Measurements from ENCODE around the gene HEG1. TPM values are rescaled to one million over a fixed set of nuclear protein-coding genes. Genes with fewer than 3 reads are reported as not detected.

The HEG1 gene
- total and polyA plus RNA-seq, 2 of the 13 experiments (the other 11 are each of a cell fraction or from before 2014, with no cell fraction given), result 10.7 to 18.2 TPM

- TF ChIP-seq ZNF558 (CRISPR knock-in tag; IDR thresholded peaks at IDR 0.05; ENCODE audit: borderline replicate concordance) (no peak), BORCS8-MEF2B (CRISPR knock-in tag; IDR thresholded peaks at IDR 0.05) (no peak), HNRNPK (IDR thresholded peaks at IDR 0.05; ENCODE audit: low read depth, low read length, poor library complexity, severe bottlenecking) (no peak), RFXANK (CRISPR knock-in tag; IDR thresholded peaks at IDR 0.05) (0 out of 2 replicates have a peak, but pooled peaks have one; percentile 39), BCL6 (CRISPR knock-in tag; IDR thresholded peaks at IDR 0.05) (peak; percentile 98), SIN3B (IDR thresholded peaks at IDR 0.05; ENCODE audit: low read length) (no peak), TFDP1 (CRISPR knock-in tag; IDR thresholded peaks at IDR 0.05; ENCODE audit: borderline replicate concordance) (peak; percentile 42; the same call in 1 of the 2 replicates), SMAD9 (CRISPR knock-in tag; IDR thresholded peaks at IDR 0.05) (no peak), KIAA2018 (CRISPR knock-in tag; IDR thresholded peaks at IDR 0.05; ENCODE audit: borderline replicate concordance) (no peak), ZNF614 (CRISPR knock-in tag; IDR thresholded peaks at IDR 0.05; ENCODE audit: borderline replicate concordance) (peak; percentile 72), MTA1 (CRISPR knock-in tag; IDR thresholded peaks at IDR 0.05; ENCODE audit: borderline replicate concordance) (0 out of 2 replicates have a peak, but pooled peaks have one; percentile 40), PRPF4 (IDR thresholded peaks at IDR 0.05; ENCODE audit: low read depth, low read length, poor library complexity, severe bottlenecking) (no peak), NR3C1 (CRISPR knock-in tag; IDR thresholded peaks at IDR 0.05) (no peak), NFATC3 (CRISPR knock-in tag; IDR thresholded peaks at IDR 0.05) (0 out of 2 replicates have a peak, but pooled peaks have one; percentile 25), PAX8 (CRISPR knock-in tag; IDR thresholded peaks at IDR 0.05; ENCODE audit: borderline replicate concordance) (no peak), ZNF274 (CRISPR knock-in tag; IDR thresholded peaks at IDR 0.05) (no peak), AGO2 (optimal IDR thresholded peaks at IDR 0.05; ENCODE audit: low read depth, low read length) (no peak), PITX1 (CRISPR knock-in tag; IDR thresholded peaks at IDR 0.05) (peak; percentile 99), POLR2AphosphoS5 (IDR thresholded peaks at IDR 0.05; ENCODE audit: low read depth, low read length) (no peak), GATA4 (IDR thresholded peaks at IDR 0.05; ENCODE audit: borderline replicate concordance, low read depth) (peak; percentile 69; the same call in 1 of the 2 replicates), SP2 (CRISPR knock-in tag; IDR thresholded peaks at IDR 0.05) (no peak), ESRRA (CRISPR knock-in tag; IDR thresholded peaks at IDR 0.05; ENCODE audit: low read depth) (peak; percentile 84)
These were observed 52.4 kb downstream of the HEG1 start (continued) for GRCh38 chr3:125003369-125003853.

Data from HepG2 (cell line).